ENCODE measurements around the gene TTYH3. TPM values are rescaled to one million over a fixed set of nuclear protein-coding genes. Genes with fewer than 3 reads are reported as not detected.

Gene TTYH3
- total RNA-seq, 2 donors from 2014 or later = 11.2 to 32.0 TPM

GRCh38 chr7:2646680-2647571 lies 15.1 kb downstream of the TTYH3 start:
- DNase-seq = no peak
- TF ChIP-seq CTCF (IDR thresholded peaks at IDR 0.05) = no peak
- TF ChIP-seq POLR2A (IDR thresholded peaks at IDR 0.05) = no peak
- no peak overlapping the region for H3K4me3 ChIP-seq
- intact Hi-C loops (cut with DNase I) = no loop called here
- peaks cover 12% of the 10 kb centered on the region for H3K4me1 ChIP-seq
- no peak overlapping the region for H3K27ac ChIP-seq
- no peaks in the 10 kb centered on the region for H3K36me3 ChIP-seq (replicated peaks in 1 of 2; ENCODE audit: insufficient read depth in 1 of 2, low read depth in 2 of 2)
- ATAC-seq = no peak
- no peaks in the 10 kb centered on the region for H3K9me3 ChIP-seq
- no peaks in the 10 kb centered on the region for H3K27me3 ChIP-seq
- 87 to 89% methylated on average over 9 to 68 of the region's 73 CpGs for WGBS, 2 donors

DNA sequence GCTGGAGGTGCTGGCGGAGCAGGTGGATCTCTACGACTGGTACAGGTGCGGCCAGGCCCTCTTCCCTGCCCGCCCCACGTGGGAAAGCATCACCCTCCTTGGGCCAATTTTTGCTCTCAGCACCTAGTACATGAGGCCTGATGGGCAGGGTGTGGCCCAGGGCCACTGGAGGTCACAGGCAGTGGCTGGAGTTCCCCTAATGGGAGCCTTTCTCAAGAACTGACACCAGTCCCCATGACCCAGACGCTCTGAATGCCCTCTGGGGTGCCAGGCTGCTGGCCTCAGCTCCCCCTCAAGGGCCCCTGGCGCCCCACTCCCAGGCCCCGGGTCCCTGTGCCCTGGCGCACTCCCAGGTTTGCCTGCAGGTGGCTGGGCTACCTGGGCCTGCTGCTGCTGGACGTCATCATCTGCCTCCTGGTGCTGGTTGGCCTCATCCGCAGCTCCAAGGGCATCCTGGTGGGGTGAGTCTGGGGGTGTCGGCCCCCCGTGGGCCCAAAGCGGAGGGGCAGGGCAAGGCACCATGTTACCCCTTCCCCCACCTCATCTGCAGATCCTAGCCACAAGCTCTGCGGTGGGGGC lies 15.9 kb downstream of the TTYH3 start:
- H3K27me3 ChIP-seq = no peaks in the 10 kb centered on the region
- peaks cover 7% of the 10 kb centered on the region for H3K4me1 ChIP-seq
- TF ChIP-seq POLR2A (IDR thresholded peaks at IDR 0.05) (no peak), CTCF (IDR thresholded peaks at IDR 0.05) (no peak)
- no peak overlapping the region for H3K27ac ChIP-seq
- ATAC-seq (no peak), DNase-seq (no peak)
- WGBS, 2 donors = 84 to 89% methylated on average over 5 to 12 of the region's 15 CpGs
- intact Hi-C loops (cut with DNase I) = no loop called here
- no peaks in the 10 kb centered on the region for H3K9me3 ChIP-seq
- H3K36me3 ChIP-seq (replicated peaks in 1 of 2; ENCODE audit: insufficient read depth in 1 of 2, low read depth in 2 of 2) = no peaks in the 10 kb centered on the region
- H3K4me3 ChIP-seq = no peak overlapping the region

DNA sequence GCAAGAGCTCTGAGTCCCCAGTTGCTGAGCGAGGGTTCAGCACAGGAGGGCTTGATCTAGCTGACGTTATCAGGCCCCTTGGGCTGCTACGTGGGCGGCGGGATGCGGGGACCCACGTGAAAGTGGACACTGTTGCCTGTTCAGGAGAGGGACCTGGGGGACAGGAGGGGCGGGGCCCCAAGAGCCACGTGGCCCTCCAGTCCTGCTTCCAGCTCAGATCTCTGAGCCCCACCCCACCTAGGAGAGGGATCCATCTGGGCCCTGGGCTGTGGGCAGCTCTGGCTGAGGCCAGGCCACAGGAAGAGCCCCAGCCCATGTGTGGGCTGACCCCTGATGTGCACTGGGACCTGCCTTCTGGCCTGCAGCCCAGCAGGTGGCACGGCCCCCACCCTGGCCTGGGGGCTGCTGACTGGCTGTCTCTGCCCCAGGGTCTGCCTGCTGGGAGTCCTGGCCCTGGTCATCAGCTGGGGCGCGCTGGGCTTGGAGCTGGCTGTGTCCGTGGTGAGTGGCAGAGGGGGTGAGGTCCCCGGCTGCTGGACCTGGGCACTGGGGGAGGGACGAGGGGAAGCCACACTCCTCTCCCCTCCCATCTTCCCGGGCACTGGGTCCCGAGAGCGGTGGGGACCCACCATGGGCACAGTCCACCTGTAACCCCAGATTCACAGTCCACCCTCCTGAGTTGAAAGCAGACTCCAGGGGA lies 17.5 kb downstream of the TTYH3 start:
- WGBS, 2 donors = 88 to 90% methylated on average over 10 to 17 of the region's 18 CpGs
- Histone ChIP-seq H3K4me3 (no peak overlapping the region), H3K27me3 (no peaks in the 10 kb centered on the region), H3K9me3 (no peaks in the 10 kb centered on the region), H3K4me1 (peaks cover 7% of the 10 kb centered on the region), H3K36me3 (replicated peaks in 1 of 2; ENCODE audit: insufficient read depth in 1 of 2, low read depth in 2 of 2) (no peaks in the 10 kb centered on the region), H3K27ac (no peak overlapping the region)
- no peak for TF ChIP-seq POLR2A (IDR thresholded peaks at IDR 0.05)
- TF ChIP-seq CTCF (IDR thresholded peaks at IDR 0.05) = no peak
- ATAC-seq (no peak), DNase-seq (no peak)
- intact Hi-C loops (cut with DNase I) = no loop called here

DNA sequence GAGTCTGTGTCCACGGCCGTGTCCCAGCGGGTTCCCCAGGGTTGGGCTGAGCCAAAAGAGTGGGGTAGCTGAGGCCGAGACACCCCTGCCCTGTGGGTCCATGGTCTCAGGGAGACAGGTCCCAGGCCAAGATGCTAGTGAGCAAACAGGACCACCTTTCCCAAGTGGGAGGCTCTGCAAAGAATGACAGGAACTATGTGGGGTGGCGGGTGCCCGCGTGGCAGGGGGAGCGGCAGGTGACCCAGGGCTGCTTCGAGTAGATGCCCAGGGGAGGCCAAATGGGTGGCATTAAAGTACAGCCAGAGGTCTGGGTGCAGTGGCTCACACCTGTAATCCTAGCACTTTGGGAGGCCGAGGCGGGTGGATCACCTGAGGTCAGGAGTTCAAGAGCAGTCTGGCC lies 18.2 kb downstream of the TTYH3 start:
- no peak for ATAC-seq
- TF ChIP-seq POLR2A (IDR thresholded peaks at IDR 0.05) (no peak), CTCF (IDR thresholded peaks at IDR 0.05) (no peak)
- WGBS, 2 donors = 87 to 93% methylated on average over 9 to 11 of the region's 11 CpGs
- peaks cover under 1% of the 10 kb centered on the region for H3K4me1 ChIP-seq
- intact Hi-C loops (cut with DNase I) = no loop called here
- no peak overlapping the region for H3K27ac ChIP-seq
- H3K9me3 ChIP-seq = no peaks in the 10 kb centered on the region
- no peaks in the 10 kb centered on the region for H3K27me3 ChIP-seq
- H3K36me3 ChIP-seq (replicated peaks in 1 of 2; ENCODE audit: insufficient read depth in 1 of 2, low read depth in 2 of 2) = no peaks in the 10 kb centered on the region
- no peak for DNase-seq
- H3K4me3 ChIP-seq = no peak overlapping the region
